HepG2 (cell line): ENCODE measurements around the gene PLXND1. TPM values are rescaled to one million over a fixed set of nuclear protein-coding genes. Genes with fewer than 3 reads are reported as not detected.
A peak's percentile ranks its signal among the peaks of the same experiment; 100 is the strongest.

Source experiments
- ATAC-seq: fragments of 200-7000 bp; cut with Tn5 transposase; 3 replicates; pipeline ENCODE4 v1.9.1; 2020; ENCODE audit warnings: mild to moderate bottlenecking, moderate library complexity
- BruUV-seq: library from RNA; stranded (reverse); fragments of 400-500 nt; replicated peaks from 2 replicates; lab custom pipeline; 2021; lab: Mats Ljungman, UMichigan
- CTCF ChIA-PET: fragments of 300-600 bp; formaldehyde crosslinking; extraction: SDS; loops from one replicate; lab custom pipeline; 2021; ENCODE audit warnings: low total read pairs, inconsistent platforms, low intra/inter-chr PET ratio; lab: Yijun Ruan, JAX
- POLR2A ChIA-PET: fragments of 350-600 bp; sonication (Branson Sonifier 250); formaldehyde crosslinking; loops from one replicate; lab custom pipeline; 2020; ENCODE audit warnings: antibody characterized with exemption, inconsistent platforms; lab: Yijun Ruan, JAX
- DNase-seq: peaks from one replicate; pipeline ENCODE4 v3.0.0-alpha.2; 2015; ENCODE audit warnings: low spot score
- FAIRE-seq: peaks from 3 replicates; lab custom pipeline; 2011; peaks lifted over from hg19 to GRCh38; lab: Jason Lieb, UNC
- H2AFZ ChIP-seq: one replicate; pipeline ENCODE4 v1.6.1; 2011; ENCODE audit warnings: low read length, inconsistent platforms
- H3K27ac ChIP-seq: fragments of 300-600 bp; 3 replicates; pipeline ENCODE4 v1.8.0; 2011; ENCODE audit warnings: mixed run types, mild to moderate bottlenecking, mixed read lengths, low read length, inconsistent platforms; ENCODE audit not compliant: insufficient read depth; ENCODE audit errors: extremely low read length
- H3K27me3 ChIP-seq, 2 experiments: fragments of 200-600 bp in 1 of 2; 2 replicates in 1 of 2; 3 replicates in 1 of 2; pipeline versions ENCODE4 v1.6.0 to v1.8.0; 2011; ENCODE audit warnings: low read length in 2 of 2, mild to moderate bottlenecking in 2 of 2, moderate library complexity in 2 of 2, inconsistent platforms in 1 of 2; ENCODE audit not compliant: insufficient read depth in 2 of 2, control insufficient read depth in 1 of 2
- H3K36me3 ChIP-seq, 2 experiments: fragments of 200-600 bp in 1 of 2; replicated peaks in 1 of 2; 2 replicates in 1 of 2; 3 replicates in 1 of 2; pipeline versions ENCODE4 v1.5.1 to v1.8.0; 2011; ENCODE audit warnings: low read length in 2 of 2, inconsistent platforms in 1 of 2; ENCODE audit not compliant: insufficient read depth in 2 of 2, control insufficient read depth in 1 of 2
- H3K4me1 ChIP-seq: 2 replicates; pipeline ENCODE4 v1.5.1; 2012; ENCODE audit warnings: low read length, inconsistent platforms; ENCODE audit not compliant: insufficient read depth
- H3K4me2 ChIP-seq: 2 replicates; pipeline ENCODE4 v1.6.0; 2011; ENCODE audit warnings: low read depth, low read length, inconsistent platforms
- H3K4me3 ChIP-seq, 3 experiments: fragments of 200-600 bp in 1 of 3; sonication (generic), shearing (Covaris generic) in 1 of 3; replicated peaks in 1 of 3; 2 replicates each; pipeline ENCODE4 v1.5.1; 2011 to 2016; ENCODE audit warnings: low read length in 3 of 3, inconsistent platforms in 2 of 3, low read depth in 2 of 3, mild to moderate bottlenecking in 2 of 3, control low read depth in 1 of 3, mixed read lengths in 1 of 3; ENCODE audit not compliant: insufficient read depth in 1 of 3
- H3K79me2 ChIP-seq: one replicate; pipeline ENCODE4 v1.6.1; 2011; ENCODE audit warnings: low read length, inconsistent platforms; ENCODE audit not compliant: insufficient read depth
- H3K9ac ChIP-seq: 2 replicates; pipeline ENCODE4 v1.6.0; 2011; ENCODE audit warnings: mild to moderate bottlenecking, low read depth, low read length, inconsistent platforms; ENCODE audit not compliant: insufficient read depth
- H3K9me3 ChIP-seq: 2 replicates; pipeline ENCODE4 v1.5.1; 2012; ENCODE audit warnings: mild to moderate bottlenecking, low read length
- H4K20me1 ChIP-seq: 2 replicates; pipeline ENCODE4 v1.6.0; 2011; ENCODE audit warnings: inconsistent platforms, mild to moderate bottlenecking, low read length, moderate library complexity; ENCODE audit not compliant: insufficient read depth
- ARID2 ChIP-seq: sonication (generic); formaldehyde crosslinking; IDR thresholded peaks from 2 replicates; pipeline ENCODE4 v1.8.1; 2022; ENCODE audit warnings: mild to moderate bottlenecking, missing genetic modification reagents, borderline replicate concordance
- ELF1 ChIP-seq: sonication (generic); formaldehyde crosslinking; IDR thresholded peaks from 2 replicates; pipeline ENCODE4 v1.4.0; 2020; ENCODE audit warnings: missing genetic modification reagents
- NCOA2 ChIP-seq: sonication (generic); formaldehyde crosslinking; IDR thresholded peaks from 2 replicates; pipeline ENCODE4 v1.8.0; 2022; ENCODE audit warnings: inconsistent platforms
- NFYB ChIP-seq: sonication (generic); formaldehyde crosslinking; IDR thresholded peaks from 2 replicates; pipeline ENCODE4 v1.4.0; 2020; ENCODE audit warnings: missing genetic modification reagents
- RNF2 ChIP-seq: fragments of 450-650 bp; conservative IDR thresholded peaks from 2 replicates; pipeline ENCODE4 v1.6.1; 2016; ENCODE audit warnings: low read depth
- THAP11 ChIP-seq: IDR thresholded peaks from 2 replicates; pipeline ENCODE4 v1.6.1; 2016; ENCODE audit warnings: missing biosample characterization, missing genetic modification reagents
- ZNF550 ChIP-seq: sonication (generic); formaldehyde crosslinking; IDR thresholded peaks from 2 replicates; pipeline ENCODE4 v1.4.0; 2020; ENCODE audit warnings: mild to moderate bottlenecking, missing genetic modification reagents, borderline replicate concordance
- ZNF772 ChIP-seq: sonication (generic); formaldehyde crosslinking; IDR thresholded peaks from 2 replicates; pipeline ENCODE4 v1.5.0; 2020; ENCODE audit warnings: mild to moderate bottlenecking, missing genetic modification reagents
- ZZZ3 ChIP-seq: sonication (generic); formaldehyde crosslinking; IDR thresholded peaks from 2 replicates; pipeline ENCODE4 v1.4.0; 2020; ENCODE audit warnings: missing genetic modification reagents, mild to moderate bottlenecking, borderline replicate concordance
- WGBS: methylation state at CpG from one replicate; pipeline ENCODE4 v1.1.6; 2017; ENCODE audit warnings: low lambda C conversion rate; 5-methylcytosine and 5-hydroxymethylcytosine counted together
- in situ Hi-C: cut with HindIII; loops from 2 replicates; pipeline ENCODE4 v1.10.0; 2017; ENCODE audit warnings: low pct_unique_long_range_greater_than_20kb; ENCODE audit not compliant: extremely low pct_ligation_motif_present
- intact Hi-C: fragments of 100-400 bp; cut with micrococcal nuclease; formaldehyde crosslinking; loops from one replicate; pipeline ENCODE4 v1.10.0; 2022; ENCODE audit not compliant: unreplicated experiment
- polyA plus RNA-seq, 8 experiments: library from polyadenylated mRNA; depleted of rRNA in 3 of 8; stranded (reverse) in 7 of 8; unstranded in 1 of 8; fragments of >200 nt; fragmentation: Illumina TruSeq in 4 of 8; extraction: Trizol in 4 of 8; gene quantifications; 2 replicates each; pipeline versions ENCODE4 v1.2.1 to v1.2.3, GENCODE V29; 2011 to 2016; ENCODE audit warnings: low read depth in 4 of 8, missing spikeins in 1 of 8, mixed read lengths in 1 of 8; ENCODE audit not compliant: insufficient read depth in 1 of 8
- total RNA-seq, 5 experiments: library from RNA; depleted of rRNA; stranded (reverse); fragments of >200 nt; fragmentation: Illumina TruSeq; extraction: Trizol; gene quantifications; 2 replicates each; pipeline ENCODE4 v1.2.3, GENCODE V29; 2016; ENCODE audit warnings: low read depth in 1 of 5
- TF ChIP-seq, protein P1 (sequence below): sonication (generic); formaldehyde crosslinking; IDR thresholded peaks from 2 replicates; pipeline ENCODE4 v1.9.0; 2021; ENCODE audit warnings: missing genetic modification reagents, mild to moderate bottlenecking, borderline replicate concordance
- TF ChIP-seq, protein P2 (sequence below): sonication (generic); formaldehyde crosslinking; IDR thresholded peaks from 2 replicates; pipeline ENCODE4 v1.8.1; 2023; ENCODE audit warnings: mild to moderate bottlenecking, missing genetic modification reagents
- TF ChIP-seq, protein P3 (sequence below): sonication (generic); formaldehyde crosslinking; IDR thresholded peaks from 2 replicates; pipeline ENCODE4 v1.4.0; 2020; ENCODE audit warnings: mild to moderate bottlenecking, missing genetic modification reagents
- TF ChIP-seq, protein P4 (sequence below): IDR thresholded peaks from 2 replicates; pipeline ENCODE4 v1.6.1; 2016

Gene PLXND1
- total and polyA plus RNA-seq, 2 of the 13 experiments (the other 11 are each of a cell fraction or from before 2014, with no cell fraction given), result 15.9 to 42.0 TPM

DNA sequence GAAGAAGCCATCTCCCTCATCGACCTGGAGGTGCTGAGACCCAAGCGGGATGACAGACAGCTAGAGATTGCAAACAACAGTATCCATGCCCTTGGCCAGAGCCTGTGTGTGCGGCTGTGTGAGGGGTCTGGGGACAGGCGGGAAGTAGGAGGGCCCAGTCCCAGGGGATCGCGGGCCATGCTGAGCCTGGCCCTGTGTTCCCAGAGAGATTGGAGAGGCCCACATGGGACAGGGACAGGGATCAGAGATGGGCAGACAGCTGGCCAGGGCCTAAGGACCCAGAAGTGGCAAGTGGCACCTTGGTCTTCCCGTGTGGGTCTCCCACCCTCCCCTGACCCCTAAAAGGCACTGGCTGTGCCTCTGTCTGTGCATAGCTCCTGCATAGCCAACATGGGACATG, 89.0 kb downstream of the PLXND1 start:
- H3K4me2 ChIP-seq, result no peak overlapping the region
- no peaks in the 10 kb centered on the region for H3K9me3 ChIP-seq
- intact Hi-C loops (no loop called here), in situ Hi-C loops (no loop called here)
- DNase-seq (no peak), ATAC-seq (peak; percentile 11; the same call in 2 of the 3 replicates), FAIRE-seq (no peak)
- H3K36me3 ChIP-seq, result peaks cover 0 to 1% of the 10 kb centered on the region in 2 experiments; a peak in 1 of 5 replicates
- H3K9ac ChIP-seq, result no peak overlapping the region
- no TSS peak for BruUV-seq
- no peaks in the 10 kb centered on the region for H3K79me2 ChIP-seq
- H3K4me3 ChIP-seq, result no peak overlapping the region
- H3K27me3 ChIP-seq, result no peaks in the 10 kb centered on the region
- H2AFZ ChIP-seq, result no peak overlapping the region
- H4K20me1 ChIP-seq, result no peaks in the 10 kb centered on the region
- ChIA-PET CTCF (no interaction called here), POLR2A (interaction anchor here (1.5 kb wide), 1 partner anchor 76 kb away, joined by 4 read pairs; no protein-coding TSS in a partner anchor)
- H3K27ac ChIP-seq, result no peak overlapping the region
- 55% methylated on average over 2 of the region's 7 CpGs for WGBS
- H3K4me1 ChIP-seq, result peaks cover 57% of the 10 kb centered on the region
- no peak for TF ChIP-seq ZNF550 (CRISPR knock-in tag)
- TF ChIP-seq, protein P1, sequence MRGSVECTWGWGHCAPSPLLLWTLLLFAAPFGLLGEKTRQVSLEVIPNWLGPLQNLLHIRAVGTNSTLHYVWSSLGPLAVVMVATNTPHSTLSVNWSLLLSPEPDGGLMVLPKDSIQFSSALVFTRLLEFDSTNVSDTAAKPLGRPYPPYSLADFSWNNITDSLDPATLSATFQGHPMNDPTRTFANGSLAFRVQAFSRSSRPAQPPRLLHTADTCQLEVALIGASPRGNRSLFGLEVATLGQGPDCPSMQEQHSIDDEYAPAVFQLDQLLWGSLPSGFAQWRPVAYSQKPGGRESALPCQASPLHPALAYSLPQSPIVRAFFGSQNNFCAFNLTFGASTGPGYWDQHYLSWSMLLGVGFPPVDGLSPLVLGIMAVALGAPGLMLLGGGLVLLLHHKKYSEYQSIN, result no peak
- TF ChIP-seq, protein P2, sequence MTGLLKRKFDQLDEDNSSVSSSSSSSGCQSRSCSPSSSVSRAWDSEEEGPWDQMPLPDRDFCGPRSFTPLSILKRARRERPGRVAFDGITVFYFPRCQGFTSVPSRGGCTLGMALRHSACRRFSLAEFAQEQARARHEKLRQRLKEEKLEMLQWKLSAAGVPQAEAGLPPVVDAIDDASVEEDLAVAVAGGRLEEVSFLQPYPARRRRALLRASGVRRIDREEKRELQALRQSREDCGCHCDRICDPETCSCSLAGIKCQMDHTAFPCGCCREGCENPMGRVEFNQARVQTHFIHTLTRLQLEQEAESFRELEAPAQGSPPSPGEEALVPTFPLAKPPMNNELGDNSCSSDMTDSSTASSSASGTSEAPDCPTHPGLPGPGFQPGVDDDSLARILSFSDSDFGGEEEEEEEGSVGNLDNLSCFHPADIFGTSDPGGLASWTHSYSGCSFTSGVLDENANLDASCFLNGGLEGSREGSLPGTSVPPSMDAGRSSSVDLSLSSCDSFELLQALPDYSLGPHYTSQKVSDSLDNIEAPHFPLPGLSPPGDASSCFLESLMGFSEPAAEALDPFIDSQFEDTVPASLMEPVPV (CRISPR knock-in tag), result no peak
- TF ChIP-seq THAP11 (CRISPR knock-in tag), result no peak
- no peak for TF ChIP-seq ZZZ3 (CRISPR knock-in tag)
- TF ChIP-seq NFYB (CRISPR knock-in tag), result no peak
- TF ChIP-seq, protein P3, sequence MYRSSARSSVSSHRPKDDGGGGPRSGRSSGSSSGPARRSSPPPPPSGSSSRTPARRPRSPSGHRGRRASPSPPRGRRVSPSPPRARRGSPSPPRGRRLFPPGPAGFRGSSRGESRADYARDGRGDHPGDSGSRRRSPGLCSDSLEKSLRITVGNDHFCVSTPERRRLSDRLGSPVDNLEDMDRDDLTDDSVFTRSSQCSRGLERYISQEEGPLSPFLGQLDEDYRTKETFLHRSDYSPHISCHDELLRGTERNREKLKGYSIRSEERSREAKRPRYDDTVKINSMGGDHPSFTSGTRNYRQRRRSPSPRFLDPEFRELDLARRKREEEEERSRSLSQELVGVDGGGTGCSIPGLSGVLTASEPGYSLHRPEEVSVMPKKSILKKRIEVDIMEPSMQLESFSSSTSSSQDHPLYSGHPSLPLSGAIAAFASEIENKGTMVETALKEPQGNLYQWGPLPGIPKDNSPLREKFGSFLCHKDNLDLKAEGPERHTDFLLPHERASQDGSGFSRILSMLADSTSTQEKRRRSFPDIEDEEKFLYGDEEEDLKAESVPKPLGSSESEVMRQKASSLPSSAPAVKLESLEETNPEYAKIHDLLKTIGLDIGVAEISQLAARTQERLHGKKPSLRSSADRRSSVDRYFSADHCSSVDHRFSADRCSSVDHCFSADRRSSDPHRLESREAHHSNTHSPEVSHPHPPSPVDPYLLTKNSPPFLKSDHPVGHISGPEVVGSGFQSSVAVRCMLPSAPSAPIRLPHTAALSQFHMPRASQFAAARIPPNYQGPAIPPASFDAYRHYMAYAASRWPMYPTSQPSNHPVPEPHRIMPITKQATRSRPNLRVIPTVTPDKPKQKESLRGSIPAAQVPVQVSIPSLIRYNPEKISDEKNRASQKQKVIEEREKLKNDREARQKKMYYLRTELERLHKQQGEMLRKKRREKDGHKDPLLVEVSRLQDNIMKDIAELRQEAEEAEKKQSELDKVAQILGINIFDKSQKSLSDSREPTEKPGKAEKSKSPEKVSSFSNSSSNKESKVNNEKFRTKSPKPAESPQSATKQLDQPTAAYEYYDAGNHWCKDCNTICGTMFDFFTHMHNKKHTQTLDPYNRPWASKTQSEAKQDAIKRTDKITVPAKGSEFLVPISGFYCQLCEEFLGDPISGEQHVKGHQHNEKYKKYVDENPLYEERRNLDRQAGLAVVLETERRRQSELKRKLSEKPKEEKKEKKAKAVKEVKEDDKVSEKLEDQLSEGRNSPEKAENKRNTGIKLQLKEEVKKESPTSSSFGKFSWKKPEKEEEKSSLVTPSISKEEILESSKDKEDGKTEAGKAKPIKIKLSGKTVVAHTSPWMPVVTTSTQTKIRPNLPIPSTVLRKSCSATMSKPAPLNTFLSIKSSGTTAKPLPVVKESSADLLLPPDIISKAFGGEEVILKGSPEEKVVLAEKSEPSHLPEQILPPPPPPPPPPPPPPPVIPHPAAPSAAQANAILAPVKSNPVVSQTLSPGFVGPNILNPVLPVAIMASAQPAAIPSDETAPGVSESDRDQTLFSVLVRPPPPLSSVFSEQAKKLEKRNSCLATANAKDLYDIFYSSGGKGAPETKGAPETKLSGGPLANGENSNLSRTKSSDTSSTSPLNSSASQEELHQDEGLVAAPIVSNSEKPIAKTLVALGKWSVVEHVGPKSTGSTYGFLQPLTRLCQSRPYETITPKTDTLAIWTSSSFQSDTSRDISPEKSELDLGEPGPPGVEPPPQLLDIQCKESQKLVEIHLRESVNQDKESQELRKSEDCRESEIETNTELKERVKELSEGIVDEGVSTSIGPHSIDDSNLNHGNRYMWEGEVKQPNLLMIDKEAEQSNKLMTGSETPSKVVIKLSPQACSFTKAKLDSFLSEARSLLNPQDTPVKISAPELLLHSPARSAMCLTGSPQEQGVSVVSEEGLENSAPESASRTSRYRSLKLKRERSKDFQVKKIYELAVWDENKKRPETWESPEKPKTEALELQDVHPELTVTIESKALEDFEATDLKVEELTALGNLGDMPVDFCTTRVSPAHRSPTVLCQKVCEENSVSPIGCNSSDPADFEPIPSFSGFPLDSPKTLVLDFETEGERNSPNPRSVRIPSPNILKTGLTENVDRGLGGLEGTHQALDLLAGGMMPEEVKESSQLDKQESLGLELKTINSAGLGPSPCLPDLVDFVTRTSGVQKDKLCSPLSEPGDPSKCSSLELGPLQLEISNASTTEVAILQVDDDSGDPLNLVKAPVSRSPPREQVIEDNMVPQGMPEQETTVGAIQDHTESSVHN (CRISPR knock-in tag), result no peak
- TF ChIP-seq ARID2 (CRISPR knock-in tag), result no peak
- TF ChIP-seq, protein P4, sequence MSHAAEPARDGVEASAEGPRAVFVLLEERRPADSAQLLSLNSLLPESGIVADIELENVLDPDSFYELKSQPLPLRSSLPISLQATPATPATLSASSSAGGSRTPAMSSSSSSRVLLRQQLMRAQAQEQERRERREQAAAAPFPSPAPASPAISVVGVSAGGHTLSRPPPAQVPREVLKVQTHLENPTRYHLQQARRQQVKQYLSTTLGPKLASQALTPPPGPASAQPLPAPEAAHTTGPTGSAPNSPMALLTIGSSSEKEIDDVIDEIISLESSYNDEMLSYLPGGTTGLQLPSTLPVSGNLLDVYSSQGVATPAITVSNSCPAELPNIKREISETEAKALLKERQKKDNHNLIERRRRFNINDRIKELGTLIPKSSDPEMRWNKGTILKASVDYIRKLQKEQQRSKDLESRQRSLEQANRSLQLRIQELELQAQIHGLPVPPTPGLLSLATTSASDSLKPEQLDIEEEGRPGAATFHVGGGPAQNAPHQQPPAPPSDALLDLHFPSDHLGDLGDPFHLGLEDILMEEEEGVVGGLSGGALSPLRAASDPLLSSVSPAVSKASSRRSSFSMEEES (CRISPR knock-in tag), result no peak
- no peak for TF ChIP-seq RNF2
- TF ChIP-seq ELF1, result no peak
- TF ChIP-seq ZNF772, result no peak
- TF ChIP-seq NCOA2 (CRISPR knock-in tag), result no peak
